GM12872 (cell line): Measurements from ENCODE around the gene TIGD3.

Source experiments
- TF ChIP-seq, protein P1 (sequence below): IDR thresholded peaks from 3 replicates; pipeline ENCODE4 v1.5.1; 2011; ENCODE audit warnings: low read depth, mild to moderate bottlenecking, low read length, moderate library complexity; ENCODE audit not compliant: insufficient read depth

The TIGD3 gene

GRCh38 chr11:65329944-65330403 lies 24.6 kb upstream of the TIGD3 start:
- TF ChIP-seq, protein P1, sequence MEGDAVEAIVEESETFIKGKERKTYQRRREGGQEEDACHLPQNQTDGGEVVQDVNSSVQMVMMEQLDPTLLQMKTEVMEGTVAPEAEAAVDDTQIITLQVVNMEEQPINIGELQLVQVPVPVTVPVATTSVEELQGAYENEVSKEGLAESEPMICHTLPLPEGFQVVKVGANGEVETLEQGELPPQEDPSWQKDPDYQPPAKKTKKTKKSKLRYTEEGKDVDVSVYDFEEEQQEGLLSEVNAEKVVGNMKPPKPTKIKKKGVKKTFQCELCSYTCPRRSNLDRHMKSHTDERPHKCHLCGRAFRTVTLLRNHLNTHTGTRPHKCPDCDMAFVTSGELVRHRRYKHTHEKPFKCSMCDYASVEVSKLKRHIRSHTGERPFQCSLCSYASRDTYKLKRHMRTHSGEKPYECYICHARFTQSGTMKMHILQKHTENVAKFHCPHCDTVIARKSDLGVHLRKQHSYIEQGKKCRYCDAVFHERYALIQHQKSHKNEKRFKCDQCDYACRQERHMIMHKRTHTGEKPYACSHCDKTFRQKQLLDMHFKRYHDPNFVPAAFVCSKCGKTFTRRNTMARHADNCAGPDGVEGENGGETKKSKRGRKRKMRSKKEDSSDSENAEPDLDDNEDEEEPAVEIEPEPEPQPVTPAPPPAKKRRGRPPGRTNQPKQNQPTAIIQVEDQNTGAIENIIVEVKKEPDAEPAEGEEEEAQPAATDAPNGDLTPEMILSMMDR, result peak; percentile 76

DNA sequence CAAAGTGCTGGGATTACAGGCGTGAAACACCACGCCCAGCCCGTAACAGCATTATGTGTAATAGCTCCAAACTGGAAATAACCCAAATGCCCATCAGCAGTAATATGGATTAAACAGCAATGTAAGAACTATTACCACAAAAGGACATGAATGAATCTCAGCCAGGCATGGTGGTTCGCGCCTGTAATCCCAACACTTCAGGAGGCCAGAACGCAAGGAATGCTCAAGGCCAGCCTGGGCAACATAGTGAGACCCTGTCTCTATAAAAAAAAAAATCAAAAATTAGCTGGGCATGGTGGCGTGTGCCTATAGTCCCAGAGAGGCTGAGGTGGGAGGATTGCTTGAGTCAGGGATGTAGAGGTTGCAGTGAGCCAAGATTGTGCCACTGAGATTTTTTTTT lies 24.0 kb upstream of the TIGD3 start:
- TF ChIP-seq, protein P1, result no peak

DNA sequence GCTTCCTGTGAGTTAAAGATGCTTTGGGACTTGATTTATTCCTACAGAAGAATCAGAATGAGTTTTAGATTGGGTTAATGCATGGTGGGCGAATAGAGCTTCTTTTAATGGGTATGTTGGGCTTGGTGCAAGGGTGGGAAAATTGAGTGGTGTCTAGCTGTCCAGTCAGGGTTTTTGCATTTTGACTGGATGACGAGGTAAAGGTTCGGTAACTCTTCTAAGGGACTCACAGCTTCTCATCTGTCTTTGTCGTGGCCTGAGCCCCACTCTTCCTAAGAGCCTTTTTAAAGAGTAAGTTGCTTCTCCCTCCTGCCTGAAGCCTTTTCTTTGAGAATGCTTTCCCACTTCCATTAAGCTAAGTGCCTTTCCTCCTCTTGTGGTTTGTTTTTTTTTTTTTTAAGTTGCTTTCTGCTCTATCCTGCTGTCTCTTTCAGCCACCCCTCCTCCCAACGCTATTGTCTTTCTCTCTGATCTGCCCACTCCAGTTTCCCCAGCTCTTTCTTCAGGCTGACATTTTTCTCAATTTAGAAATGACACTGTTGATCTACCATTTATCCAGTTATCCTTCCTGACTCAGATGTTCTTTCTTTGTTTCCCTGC lies 19.8 kb upstream of the TIGD3 start:
- TF ChIP-seq, protein P1, result no peak

DNA sequence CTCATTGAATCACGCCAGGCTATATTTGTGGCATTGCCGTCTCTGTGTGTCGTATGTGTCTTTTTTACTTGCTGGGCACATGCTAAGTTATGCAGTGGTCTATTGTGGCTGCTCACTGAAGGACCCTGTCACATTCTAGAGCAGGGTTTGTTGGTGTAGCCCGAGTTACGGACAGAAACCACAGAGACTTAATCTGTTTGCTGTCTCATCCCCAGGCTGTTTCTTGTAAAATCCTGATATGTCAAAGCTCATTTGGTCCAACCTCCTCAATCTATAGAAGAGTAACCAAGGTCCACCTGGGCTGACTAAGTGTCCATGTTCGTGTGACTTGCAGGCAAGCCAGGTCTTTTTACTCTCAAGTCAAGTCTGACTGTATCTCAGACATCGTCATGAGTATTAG lies 15.9 kb upstream of the TIGD3 start:
- TF ChIP-seq, protein P1, result no peak

- TF ChIP-seq, protein P1, result no peak
Observed at GRCh38 chr11:65340226-65340625, 14.3 kb upstream of the TIGD3 start.

DNA sequence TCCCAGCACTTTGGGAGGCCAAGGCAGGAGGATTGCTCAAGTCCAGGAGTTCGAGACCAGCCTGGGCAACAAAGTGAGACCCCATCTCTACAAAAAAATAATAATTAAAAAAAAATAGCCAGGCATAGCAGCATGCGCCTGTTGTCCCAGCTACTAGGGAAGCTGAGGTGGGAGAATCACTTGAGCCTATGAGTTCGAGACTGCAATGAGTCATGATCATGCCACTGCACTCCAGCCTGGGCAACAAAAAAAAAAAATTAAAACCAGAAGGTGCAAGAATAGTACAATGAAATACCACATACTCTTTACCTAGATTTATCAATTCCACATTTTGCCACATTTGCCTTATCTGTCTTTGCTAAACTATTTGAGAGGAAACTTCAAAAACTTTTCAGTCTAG lies 12.7 kb upstream of the TIGD3 start:
- TF ChIP-seq, protein P1, result no peak

GRCh38 chr11:65351511-65351910 lies 3.0 kb upstream of the TIGD3 start:
- TF ChIP-seq, protein P1, result no peak

- TF ChIP-seq, protein P1, result no peak
Observed at GRCh38 chr11:65352783-65353182, 1.8 kb upstream of the TIGD3 start.
